Cardiac fibroblast (primary cell): ENCODE measurements around the gene B3GAT1.

ENCODE experiments used
- DNase-seq, 2 donors: peaks; one replicate each; pipeline versions ENCODE4 v3.0.0 to v3.0.0-alpha.2; 2010; ENCODE audit warnings: low read depth in 2 of 2
- H3K4me3 ChIP-seq, 2 donors: replicated peaks in 1 of 2; 1 replicate in 1 of 2; 2 replicates in 1 of 2; pipeline ENCODE4 v1.5.1; 2011; ENCODE audit warnings: low read depth in 2 of 2, low read length in 2 of 2, mild to moderate bottlenecking in 2 of 2, moderate library complexity in 1 of 2
- CTCF ChIP-seq: IDR thresholded peaks from one replicate; pipeline ENCODE4 v1.5.1; 2011; ENCODE audit warnings: low read depth, mild to moderate bottlenecking, low read length, inconsistent platforms

The B3GAT1 gene

GRCh38 chr11:134374891-134375550, 37.0 kb downstream of the B3GAT1 start:
- no peak for DNase-seq
- TF ChIP-seq CTCF: no peak
- no peak overlapping the region for H3K4me3 ChIP-seq

GRCh38 chr11:134374171-134374570, 37.9 kb downstream of the B3GAT1 start:
- DNase-seq: no peak
- no peak for TF ChIP-seq CTCF
- no peak overlapping the region for H3K4me3 ChIP-seq

GRCh38 chr11:134373591-134374052, 38.4 kb downstream of the B3GAT1 start:
- no peak for DNase-seq
- no peak for TF ChIP-seq CTCF

GRCh38 chr11:134372961-134373360, 39.1 kb downstream of the B3GAT1 start:
- no peak for TF ChIP-seq CTCF
- no peak overlapping the region for H3K4me3 ChIP-seq
- DNase-seq: no peak

More at GRCh38 chr11:134373591-134374052, 38.4 kb downstream of the B3GAT1 start:
- no peak overlapping the region for H3K4me3 ChIP-seq

GRCh38 chr11:134372536-134372935, 39.5 kb downstream of the B3GAT1 start:
- H3K4me3 ChIP-seq: no peak overlapping the region
- no peak for TF ChIP-seq CTCF
- no peak for DNase-seq

- DNase-seq: no peak
- H3K4me3 ChIP-seq: no peak overlapping the region
- TF ChIP-seq CTCF: no peak
Measured at GRCh38 chr11:134371436-134372185, 40.4 kb downstream of the B3GAT1 start.
